Right atrium auricular region (tissue), 2 donors: ENCODE measurements around the gene XPOT. TPM values are rescaled to one million over a fixed set of nuclear protein-coding genes. Genes with fewer than 3 reads are reported as not detected.
A peak's percentile ranks its signal among the peaks of the same experiment; 100 is the strongest.

ENCODE experiments used
- DNase-seq: peaks from one replicate; pipeline ENCODE4 v3.0.0-alpha.2; 2019; ENCODE audit warnings: low spot score
- H3K27ac ChIP-seq, 2 donors: fragments of 200-600 bp; sonication (generic); 1 replicate in 1 of 2; 2 replicates in 1 of 2; pipeline ENCODE4 v1.5.1; 2016 to 2019
- H3K27me3 ChIP-seq, 2 donors: fragments of 200-600 bp; sonication (generic); one replicate each; pipeline versions ENCODE4 v1.5.1 to v1.6.0; 2017 to 2019
- H3K36me3 ChIP-seq: fragments of 200-600 bp; sonication (generic); one replicate; pipeline ENCODE4 v1.5.1; 2016
- H3K4me1 ChIP-seq, 2 donors: fragments of 200-600 bp; sonication (generic); one replicate each; pipeline versions ENCODE4 v1.5.1 to v1.6.0; 2017 to 2019
- H3K4me3 ChIP-seq, 2 donors: fragments of 200-600 bp; sonication (generic); 1 replicate in 1 of 2; 2 replicates in 1 of 2; pipeline ENCODE4 v1.5.1; 2017 to 2019; ENCODE audit warnings: mild to moderate bottlenecking in 1 of 2, moderate library complexity in 1 of 2
- H3K9me3 ChIP-seq, 2 donors: fragments of 200-600 bp; sonication (generic); one replicate each; pipeline ENCODE4 v1.5.1; 2019
- CTCF ChIP-seq, 2 donors: fragments of 200-600 bp; sonication (generic); IDR thresholded peaks; one replicate each; pipeline ENCODE4 v1.5.1; 2019; ENCODE audit warnings: antibody characterized with exemption in 2 of 2
- total RNA-seq, 2 donors: library from RNA; depleted of rRNA; stranded (reverse); fragments of >200 nt; gene quantifications; one replicate each; pipeline ENCODE4 v1.1.0, GENCODE V29; 2016

Gene XPOT
- total RNA-seq, 2 donors from 2014 or later, result 16.1 to 16.9 TPM

GRCh38 chr12:64385468-64385867, 18.7 kb upstream of the XPOT start:
- Histone ChIP-seq H3K27me3 (peaks cover 0 to 5% of the 10 kb centered on the region in 2 donors), H3K4me3 (no peak overlapping the region), H3K36me3 (no peaks in the 10 kb centered on the region), H3K4me1 (peaks cover 0 to 5% of the 10 kb centered on the region in 2 donors), H3K27ac (no peak overlapping the region), H3K9me3 (peaks cover 0 to 7% of the 10 kb centered on the region in 2 donors)
- no peak for DNase-seq
- TF ChIP-seq CTCF (IDR thresholded peaks at IDR 0.05), result no peak

GRCh38 chr12:64387197-64387816, 16.9 kb upstream of the XPOT start:
- H3K36me3 ChIP-seq, result no peaks in the 10 kb centered on the region
- peaks cover 0 to 8% of the 10 kb centered on the region in 2 donors for H3K27me3 ChIP-seq
- H3K27ac ChIP-seq, result no peak overlapping the region
- no peak for TF ChIP-seq CTCF (IDR thresholded peaks at IDR 0.05)
- DNase-seq, result no peak
- no peaks in the 10 kb centered on the region for H3K9me3 ChIP-seq
- H3K4me3 ChIP-seq, result no peak overlapping the region
- H3K4me1 ChIP-seq, result peaks cover 0 to 9% of the 10 kb centered on the region in 2 donors

- no peak for DNase-seq
- no peaks in the 10 kb centered on the region for H3K36me3 ChIP-seq
- H3K27ac ChIP-seq, result no peak overlapping the region
- TF ChIP-seq CTCF (IDR thresholded peaks at IDR 0.05), result no peak
- H3K4me1 ChIP-seq, result peaks cover 0 to 9% of the 10 kb centered on the region in 2 donors
- H3K27me3 ChIP-seq, result peaks cover 0 to 8% of the 10 kb centered on the region in 2 donors
- H3K9me3 ChIP-seq, result no peaks in the 10 kb centered on the region
- H3K4me3 ChIP-seq, result no peak overlapping the region
Observed at GRCh38 chr12:64389154-64389553, 15.0 kb upstream of the XPOT start.

- TF ChIP-seq CTCF (IDR thresholded peaks at IDR 0.05), result no peak
- no peaks in the 10 kb centered on the region for H3K36me3 ChIP-seq
- peaks cover 0 to 8% of the 10 kb centered on the region in 2 donors for H3K27me3 ChIP-seq
- peak within 1 kb of the TSS; percentile 16 to 45 for H3K4me3 ChIP-seq
- no peak within 1 kb of the TSS for H3K27ac ChIP-seq
- H3K9me3 ChIP-seq, result no peaks in the 10 kb centered on the region
- DNase-seq, result no peak
- H3K4me1 ChIP-seq, result peaks cover 0 to 9% of the 10 kb centered on the region in 2 donors
Observed at GRCh38 chr12:64390275-64390851, 13.8 kb upstream of the XPOT start, which contains the start of gene C12orf56. Gene C12orf56 (minus strand): TSS chr12:64390758. CDS start chr12:64390565, 193 bp downstream.

- Histone ChIP-seq H3K4me3 (no peak overlapping the region), H3K27me3 (peaks cover 0 to 8% of the 10 kb centered on the region in 2 donors), H3K4me1 (peaks cover 0 to 9% of the 10 kb centered on the region in 2 donors), H3K9me3 (no peaks in the 10 kb centered on the region), H3K36me3 (no peaks in the 10 kb centered on the region), H3K27ac (no peak overlapping the region)
- no peak for DNase-seq
- TF ChIP-seq CTCF (IDR thresholded peaks at IDR 0.05), result peak in 1 of 2 donors; percentile 22
Observed at GRCh38 chr12:64392221-64392620, 12.0 kb upstream of the XPOT start.
